Measurements from ENCODE around the gene TET1.
"Not testable (repeated sequence)": the region's sequence is repeated elsewhere in the genome, so short reads cannot be mapped to it uniquely, and the experiment has no call there.

DNA sequence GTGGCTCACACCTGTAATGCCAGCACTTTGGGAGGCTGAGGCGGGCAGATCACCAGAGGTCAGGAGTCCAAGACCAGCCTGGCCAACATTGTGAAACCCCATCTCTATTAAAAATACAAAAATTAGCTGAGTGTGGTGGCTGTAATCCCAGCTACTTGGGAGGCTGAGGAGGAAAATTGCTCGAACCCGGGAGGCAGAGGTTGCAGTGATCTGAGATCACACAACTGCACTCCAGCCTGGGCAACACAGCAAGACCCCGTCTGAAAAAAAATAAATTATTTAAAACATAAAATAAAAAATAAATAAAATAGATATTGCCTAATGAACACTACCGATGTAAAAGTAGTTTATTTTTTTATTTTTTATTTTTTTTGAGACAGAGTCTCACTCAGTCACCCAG, 83.4 kb downstream of the TET1 start:
- not testable (repeated sequence) for TF ChIP-seq CTCF, EZH2 (IDR thresholded peaks at IDR 0.05)
